UCSD-AML1 (cell line): ENCODE measurements around the gene DAAM1.
A peak's percentile ranks its signal among the peaks of the same experiment; 100 is the strongest.

Experiments used
- DNase-seq: peaks from one replicate; lab custom pipeline; 2025; ENCODE audit not compliant: unreplicated experiment; lab: John Stamatoyannopoulos, UW

Gene DAAM1

GRCh38 chr14:59187118-59187517 is 1.3 kb upstream of the DAAM1 start:
- no peak for DNase-seq

- DNase-seq = peak; percentile 72
Observed at GRCh38 chr14:59187802-59188460, 536 bp upstream of the DAAM1 start.

GRCh38 chr14:59189091-59189785 is 771 bp downstream of the DAAM1 start:
- DNase-seq = peak; percentile 57

- peak; percentile 76 for DNase-seq
Observed at GRCh38 chr14:59189786-59190368, 1.4 kb downstream of the DAAM1 start.

- no peak for DNase-seq
Observed at GRCh38 chr14:59190372-59190771, 1.9 kb downstream of the DAAM1 start.

- no peak for DNase-seq
Observed at GRCh38 chr14:59195912-59196311, 7.4 kb downstream of the DAAM1 start.

- no peak for DNase-seq
Observed at GRCh38 chr14:59197695-59198262, 9.3 kb downstream of the DAAM1 start.

- DNase-seq = no peak
Observed at GRCh38 chr14:59199205-59199604, 10.7 kb downstream of the DAAM1 start.

GRCh38 chr14:59199614-59200013 is 11.1 kb downstream of the DAAM1 start:
- DNase-seq = no peak

GRCh38 chr14:59200195-59200594 is 11.7 kb downstream of the DAAM1 start:
- DNase-seq = no peak

GRCh38 chr14:59202031-59202430 is 13.6 kb downstream of the DAAM1 start:
- DNase-seq = no peak

- no peak for DNase-seq
Observed at GRCh38 chr14:59204305-59204704, 15.8 kb downstream of the DAAM1 start.

- DNase-seq = no peak
Observed at GRCh38 chr14:59206892-59207291, 18.4 kb downstream of the DAAM1 start.

GRCh38 chr14:59207506-59207933 is 19.1 kb downstream of the DAAM1 start:
- no peak for DNase-seq

GRCh38 chr14:59208224-59208814 is 19.9 kb downstream of the DAAM1 start:
- no peak for DNase-seq

GRCh38 chr14:59208954-59209353 is 20.5 kb downstream of the DAAM1 start:
- no peak for DNase-seq

GRCh38 chr14:59210621-59211020 is 22.2 kb downstream of the DAAM1 start:
- no peak for DNase-seq

GRCh38 chr14:59213368-59214315 is 25.2 kb downstream of the DAAM1 start:
- no peak for DNase-seq

GRCh38 chr14:59214702-59215302 is 26.3 kb downstream of the DAAM1 start:
- DNase-seq = no peak

GRCh38 chr14:59215322-59215721 is 26.9 kb downstream of the DAAM1 start:
- DNase-seq = no peak
